SK-N-MC (cell line): ENCODE data around the gene VASH2.

Experiments
- EZH2 ChIP-seq: fragments of 200-600 bp; sonication (generic); IDR thresholded peaks from one replicate; pipeline ENCODE4 v1.6.1; 2017; ENCODE audit warnings: antibody characterized with exemption
- FOXP2 ChIP-seq: optimal IDR thresholded peaks from 2 replicates; pipeline ENCODE3; 2011; ENCODE audit warnings: mild to moderate bottlenecking, moderate library complexity; ENCODE audit not compliant: insufficient read depth; ENCODE audit errors: extremely low read length, control extremely low read depth

GRCh38 chr1:212967801-212968200, 17.5 kb downstream of the VASH2 start:
- no peak for TF ChIP-seq EZH2
- no peak for TF ChIP-seq FOXP2
